AG10803 (cell line): ENCODE results near the gene ELK1.

Experiments
- DNase-seq: peaks from one replicate; pipeline ENCODE4 v3.0.0; 2010; ENCODE audit warnings: low read depth
- H3K4me3 ChIP-seq: 2 replicates; pipeline ENCODE4 v1.5.1; 2011; ENCODE audit warnings: mild to moderate bottlenecking, low read length, control low read depth
- CTCF ChIP-seq: conservative IDR thresholded peaks from 2 replicates; pipeline ENCODE4 v1.5.1; 2011; ENCODE audit warnings: mild to moderate bottlenecking, low read length, control low read depth, inconsistent platforms

Gene ELK1

GRCh38 chrX:47620303-47620685, 30.1 kb downstream of the ELK1 start:
- no peak for DNase-seq
- no peak overlapping the region for H3K4me3 ChIP-seq
- TF ChIP-seq CTCF = no peak

GRCh38 chrX:47619486-47620302, 30.7 kb downstream of the ELK1 start, which contains the start of gene SYN1:
Gene SYN1, minus strand, starts transcription at chrX:47619857. Its CDS starts 129 bp downstream, at chrX:47619728.
- no peak for TF ChIP-seq CTCF
- peak; percentile 70 for DNase-seq
- peak within 1 kb of the TSS; percentile 45 for H3K4me3 ChIP-seq

GRCh38 chrX:47618923-47619485, 31.4 kb downstream of the ELK1 start:
- TF ChIP-seq CTCF = no peak
- H3K4me3 ChIP-seq = no peak overlapping the region
- DNase-seq = no peak

- TF ChIP-seq CTCF = no peak
- DNase-seq = no peak
- H3K4me3 ChIP-seq = no peak overlapping the region
Measured at GRCh38 chrX:47614618-47615017, 35.7 kb downstream of the ELK1 start.

GRCh38 chrX:47613082-47613481, 37.3 kb downstream of the ELK1 start:
- DNase-seq = no peak
- no peak for TF ChIP-seq CTCF
- H3K4me3 ChIP-seq = no peak overlapping the region

GRCh38 chrX:47612418-47612817, 37.9 kb downstream of the ELK1 start:
- no peak for DNase-seq
- TF ChIP-seq CTCF = no peak
- no peak overlapping the region for H3K4me3 ChIP-seq

GRCh38 chrX:47611926-47612325, 38.4 kb downstream of the ELK1 start:
- DNase-seq = no peak
- no peak overlapping the region for H3K4me3 ChIP-seq
- no peak for TF ChIP-seq CTCF
